Hepatocyte (in vitro differentiated cells): ENCODE results near the gene MTF1. TPM values are rescaled to one million over a fixed set of nuclear protein-coding genes. Genes with fewer than 3 reads are reported as not detected.

Experiments
- DNase-seq: peaks from one replicate; pipeline ENCODE4 v3.0.0-alpha.2; 2016; ENCODE audit warnings: low spot score
- H2AFZ ChIP-seq: fragments of 200-600 bp; sonication (generic); 2 replicates; pipeline ENCODE4 v1.6.0; 2016; ENCODE audit warnings: antibody characterized with exemption, mild to moderate bottlenecking
- H3K27ac ChIP-seq: fragments of 200-600 bp; sonication (generic); 2 replicates; pipeline ENCODE4 v1.5.1; 2016; ENCODE audit warnings: mild to moderate bottlenecking
- H3K27me3 ChIP-seq: fragments of 200-600 bp; sonication (generic); 2 replicates; pipeline ENCODE4 v1.6.1; 2016
- H3K36me3 ChIP-seq: fragments of 200-600 bp; sonication (generic); replicated peaks from 2 replicates; pipeline ENCODE4 v1.5.1; 2016; ENCODE audit warnings: low read depth; ENCODE audit not compliant: insufficient read depth
- H3K4me1 ChIP-seq: fragments of 200-600 bp; sonication (generic); 2 replicates; pipeline ENCODE4 v1.5.1; 2016; ENCODE audit warnings: mild to moderate bottlenecking, moderate library complexity; ENCODE audit not compliant: insufficient read depth
- H3K4me2 ChIP-seq: fragments of 200-600 bp; sonication (generic); 2 replicates; pipeline ENCODE4 v1.6.0; 2016
- H3K4me3 ChIP-seq: fragments of 200-600 bp; sonication (generic); 2 replicates; pipeline ENCODE4 v1.5.1; 2016; ENCODE audit warnings: mild to moderate bottlenecking
- H3K79me2 ChIP-seq: fragments of 200-600 bp; sonication (generic); 2 replicates; pipeline ENCODE4 v1.6.0; 2017; ENCODE audit warnings: mild to moderate bottlenecking
- H3K9me2 ChIP-seq: fragments of 200-600 bp; sonication (generic); replicated peaks from 2 replicates; pipeline ENCODE4 v1.6.0; 2017; ENCODE audit warnings: mild to moderate bottlenecking; ENCODE audit not compliant: insufficient read depth
- H3K9me3 ChIP-seq: fragments of 200-600 bp; sonication (generic); 2 replicates; pipeline ENCODE4 v1.5.1; 2016; ENCODE audit warnings: low read depth, mild to moderate bottlenecking
- H4K20me1 ChIP-seq: fragments of 200-600 bp; sonication (generic); 2 replicates; pipeline ENCODE4 v1.6.0; 2016; ENCODE audit warnings: mild to moderate bottlenecking; ENCODE audit not compliant: insufficient read depth, poor library complexity, severe bottlenecking
- CTCF ChIP-seq: fragments of 200-600 bp; sonication (generic); IDR thresholded peaks from 2 replicates; pipeline ENCODE4 v1.5.1; 2016; ENCODE audit warnings: antibody characterized with exemption, mild to moderate bottlenecking; ENCODE audit not compliant: poor library complexity
- EZH2 ChIP-seq: fragments of 200-600 bp; sonication (generic); IDR thresholded peaks from 2 replicates; pipeline ENCODE4 v1.6.1; 2016; ENCODE audit warnings: antibody characterized with exemption, mild to moderate bottlenecking, borderline replicate concordance
- EZH2phosphoT487 ChIP-seq: fragments of 200-600 bp; sonication (generic); IDR thresholded peaks from one replicate; pipeline ENCODE4 v1.6.1; 2018; ENCODE audit warnings: antibody characterized with exemption, mild to moderate bottlenecking, low read depth, moderate library complexity; ENCODE audit not compliant: unreplicated experiment, severe bottlenecking
- WGBS: methylation state at CpG from one replicate; pipeline ENCODE4 v1.1.6; 2016; ENCODE audit warnings: low lambda C conversion rate; ENCODE audit errors: missing lambda C conversion rate; 5-methylcytosine and 5-hydroxymethylcytosine counted together
- polyA plus RNA-seq: library from polyadenylated mRNA; unstranded; fragments of >200 nt; fragmentation: Nextera tagmentation; extraction: Ambion mirVana; gene quantifications from 2 replicates; pipeline ENCODE4 v1.2.1, GENCODE V29; 2016
- total RNA-seq: library from RNA; depleted of rRNA; stranded (reverse); fragments of >200 nt; gene quantifications from 2 replicates; pipeline ENCODE4 v1.2.3, GENCODE V29; 2014

MTF1 gene
- total and polyA plus RNA-seq, 2 experiments from 2014 or later: 5.0 to 5.1 TPM

- H3K36me3 ChIP-seq: no peaks in the 10 kb centered on the region
- DNase-seq: peak; percentile 79
- peak within 1 kb of the TSS; percentile 52 for H3K4me3 ChIP-seq
- WGBS: 0% methylated on average over 51 of the region's 82 CpGs
- TF ChIP-seq EZH2 (no peak), EZH2phosphoT487 (no peak), CTCF (no peak)
- no peak within 1 kb of the TSS for H3K27ac ChIP-seq
- H3K27me3 ChIP-seq: peaks cover 46% of the 10 kb centered on the region
- peak within 1 kb of the TSS; percentile 99 for H3K4me2 ChIP-seq
- H3K9me2 ChIP-seq: no peaks in the 10 kb centered on the region
- H2AFZ ChIP-seq: peak within 1 kb of the TSS; percentile 89
- peaks cover 4% of the 10 kb centered on the region for H3K4me1 ChIP-seq
- no peaks in the 10 kb centered on the region for H4K20me1 ChIP-seq
- H3K9me3 ChIP-seq: no peaks in the 10 kb centered on the region
- H3K79me2 ChIP-seq: no peaks in the 10 kb centered on the region
Observed at GRCh38 chr1:37793773-37794371, 65.5 kb downstream of the MTF1 start, which contains the start of gene MANEAL. MANEAL (plus strand) TSS chr1:37793847; CDS start chr1:37794183, 336 bp downstream.

GRCh38 chr1:37792943-37793686, 66.3 kb downstream of the MTF1 start:
- WGBS: 46% methylated on average over 33 of the region's 36 CpGs
- H3K9me2 ChIP-seq: no peaks in the 10 kb centered on the region
- no peak for DNase-seq
- H3K9me3 ChIP-seq: no peaks in the 10 kb centered on the region
- H4K20me1 ChIP-seq: no peaks in the 10 kb centered on the region
- peaks cover 53% of the 10 kb centered on the region for H3K27me3 ChIP-seq
- H3K36me3 ChIP-seq: no peaks in the 10 kb centered on the region
- H2AFZ ChIP-seq: peak overlapping the region; percentile 89
- H3K4me2 ChIP-seq: peak overlapping the region; percentile 99
- peaks cover 4% of the 10 kb centered on the region for H3K4me1 ChIP-seq
- TF ChIP-seq EZH2phosphoT487 (no peak), EZH2 (peak; percentile 39)
- H3K27ac ChIP-seq: no peak overlapping the region
- no peaks in the 10 kb centered on the region for H3K79me2 ChIP-seq
- H3K4me3 ChIP-seq: no peak overlapping the region

- Histone ChIP-seq H2AFZ (no peak overlapping the region), H4K20me1 (no peaks in the 10 kb centered on the region), H3K4me2 (no peak overlapping the region), H3K4me1 (no peaks in the 10 kb centered on the region), H3K36me3 (no peaks in the 10 kb centered on the region), H3K9me3 (no peaks in the 10 kb centered on the region), H3K79me2 (no peaks in the 10 kb centered on the region), H3K4me3 (no peak overlapping the region), H3K27me3 (peaks cover 8% of the 10 kb centered on the region), H3K27ac (no peak overlapping the region), H3K9me2 (no peaks in the 10 kb centered on the region)
- TF ChIP-seq CTCF: no peak
- no peak for TF ChIP-seq EZH2phosphoT487
- TF ChIP-seq EZH2: no peak
- DNase-seq: no peak
- WGBS: 85% methylated on average over 17 of the region's 17 CpGs
Observed at GRCh38 chr1:37782491-37782890, 76.9 kb downstream of the MTF1 start.

- no peaks in the 10 kb centered on the region for H3K4me1 ChIP-seq
- no peak for DNase-seq
- no peaks in the 10 kb centered on the region for H3K9me2 ChIP-seq
- no peak overlapping the region for H3K4me3 ChIP-seq
- H3K4me2 ChIP-seq: no peak overlapping the region
- no peaks in the 10 kb centered on the region for H3K9me3 ChIP-seq
- no peak for TF ChIP-seq EZH2
- TF ChIP-seq EZH2phosphoT487: no peak
- no peak for TF ChIP-seq CTCF
- WGBS: 97% methylated on average over 3 of the region's 3 CpGs
- H3K36me3 ChIP-seq: no peaks in the 10 kb centered on the region
- no peaks in the 10 kb centered on the region for H4K20me1 ChIP-seq
- no peak overlapping the region for H2AFZ ChIP-seq
- H3K27ac ChIP-seq: no peak overlapping the region
- no peaks in the 10 kb centered on the region for H3K79me2 ChIP-seq
- peaks cover 3% of the 10 kb centered on the region for H3K27me3 ChIP-seq
Observed at GRCh38 chr1:37778654-37779053, 80.7 kb downstream of the MTF1 start.
